ENCODE measurements around the gene LRG1.

DNA sequence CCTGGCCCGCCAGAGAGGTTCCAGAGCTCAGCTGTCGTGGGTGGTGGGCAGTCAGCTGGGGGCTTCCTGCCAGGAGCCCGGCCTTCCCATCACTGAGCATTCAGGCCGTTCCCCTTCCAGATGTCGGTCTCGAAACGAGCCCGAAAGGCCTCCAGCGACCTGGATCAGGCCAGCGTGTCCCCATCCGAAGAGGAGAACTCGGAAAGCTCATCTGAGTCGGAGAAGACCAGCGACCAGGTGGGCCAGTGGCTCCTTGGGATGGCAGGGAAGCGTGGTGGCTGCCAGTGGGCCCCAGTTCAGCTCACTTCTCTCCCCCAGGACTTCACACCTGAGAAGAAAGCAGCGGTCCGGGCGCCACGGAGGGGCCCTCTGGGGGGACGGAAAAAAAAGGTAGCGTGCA lies 48.4 kb downstream of the LRG1 start:
- TF ChIP-seq, protein P1, sequence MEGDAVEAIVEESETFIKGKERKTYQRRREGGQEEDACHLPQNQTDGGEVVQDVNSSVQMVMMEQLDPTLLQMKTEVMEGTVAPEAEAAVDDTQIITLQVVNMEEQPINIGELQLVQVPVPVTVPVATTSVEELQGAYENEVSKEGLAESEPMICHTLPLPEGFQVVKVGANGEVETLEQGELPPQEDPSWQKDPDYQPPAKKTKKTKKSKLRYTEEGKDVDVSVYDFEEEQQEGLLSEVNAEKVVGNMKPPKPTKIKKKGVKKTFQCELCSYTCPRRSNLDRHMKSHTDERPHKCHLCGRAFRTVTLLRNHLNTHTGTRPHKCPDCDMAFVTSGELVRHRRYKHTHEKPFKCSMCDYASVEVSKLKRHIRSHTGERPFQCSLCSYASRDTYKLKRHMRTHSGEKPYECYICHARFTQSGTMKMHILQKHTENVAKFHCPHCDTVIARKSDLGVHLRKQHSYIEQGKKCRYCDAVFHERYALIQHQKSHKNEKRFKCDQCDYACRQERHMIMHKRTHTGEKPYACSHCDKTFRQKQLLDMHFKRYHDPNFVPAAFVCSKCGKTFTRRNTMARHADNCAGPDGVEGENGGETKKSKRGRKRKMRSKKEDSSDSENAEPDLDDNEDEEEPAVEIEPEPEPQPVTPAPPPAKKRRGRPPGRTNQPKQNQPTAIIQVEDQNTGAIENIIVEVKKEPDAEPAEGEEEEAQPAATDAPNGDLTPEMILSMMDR (conservative IDR thresholded peaks at IDR 0.05; ENCODE audit: low read depth, low read length): no peak
- TF ChIP-seq EZH2phosphoT487 (IDR thresholded peaks at IDR 0.05; ENCODE audit: borderline replicate concordance, low read length): no peak
- TF ChIP-seq EZH2 (IDR thresholded peaks at IDR 0.05; ENCODE audit: low read length, unreplicated experiment): no peak
